Uterus (tissue), 4 donors: ENCODE measurements around the gene IL17B. TPM values are rescaled to one million over a fixed set of nuclear protein-coding genes. Genes with fewer than 3 reads are reported as not detected.
A peak's percentile ranks its signal among the peaks of the same experiment; 100 is the strongest.

ENCODE experiments used
- DNase-seq, 2 donors: peaks; one replicate each; pipeline ENCODE4 v3.0.0-alpha.2; 2019 to 2020
- H3K27ac ChIP-seq, 2 donors: fragments of 200-600 bp; sonication (generic); 1 replicate in 1 of 2; 2 replicates in 1 of 2; pipeline ENCODE4 v1.5.1; 2016 to 2018
- H3K27me3 ChIP-seq, 2 donors: fragments of 200-600 bp; sonication (generic); one replicate each; pipeline ENCODE4 v1.5.1; 2018 to 2019; ENCODE audit warnings: control low read depth in 1 of 2
- H3K36me3 ChIP-seq, 2 donors: fragments of 200-600 bp; sonication (generic); one replicate each; pipeline ENCODE4 v1.5.1; 2019; ENCODE audit warnings: control low read depth in 1 of 2
- H3K4me1 ChIP-seq, 2 donors: fragments of 200-600 bp; sonication (generic); one replicate each; pipeline ENCODE4 v1.5.1; 2018 to 2019; ENCODE audit warnings: control low read depth in 1 of 2
- H3K4me3 ChIP-seq, 2 donors: fragments of 200-600 bp; sonication (generic); 1 replicate in 1 of 2; 2 replicates in 1 of 2; pipeline ENCODE4 v1.5.1; 2018 to 2019; ENCODE audit warnings: mild to moderate bottlenecking in 1 of 2
- H3K9me3 ChIP-seq, 2 donors: fragments of 200-600 bp; sonication (generic); one replicate each; pipeline ENCODE4 v1.5.1; 2019; ENCODE audit warnings: control low read depth in 1 of 2
- POLR2A ChIP-seq, 2 donors: fragments of 450-650 bp; IDR thresholded peaks; one replicate each; pipeline ENCODE4 v1.6.1; 2016; ENCODE audit warnings: antibody characterized with exemption in 2 of 2, mild to moderate bottlenecking in 1 of 2, moderate library complexity in 1 of 2
- intact Hi-C: fragments of 100-400 bp; cut with DNase I; formaldehyde crosslinking; loops from one replicate; pipeline ENCODE4 v1.15.1; 2023; ENCODE audit warnings: low total_unique reads
- total RNA-seq, 4 donors: library from RNA; depleted of rRNA in 3 of 4; stranded (reverse); fragments of >200 nt in 3 of 4; gene quantifications; one replicate each; pipeline versions ENCODE4 v1.1.0 to v1.2.4, GENCODE V29; 2014 to 2023
- TF ChIP-seq, protein P1 (sequence below), 4 experiments: fragments of 200-600 bp in 2 of 4; fragments of 450-650 bp in 2 of 4; sonication (generic) in 2 of 4; IDR thresholded peaks; one replicate each; pipeline ENCODE4 v1.5.1; 2016 to 2019; ENCODE audit warnings: antibody characterized with exemption in 4 of 4, mild to moderate bottlenecking in 2 of 4, moderate library complexity in 1 of 4
- donor health status: DM: yes; HTN: yes; CAD: no.

The IL17B gene
- total RNA-seq, 4 donors from 2014 or later = 1.6 to 2.3 TPM; not detected in 2

DNA sequence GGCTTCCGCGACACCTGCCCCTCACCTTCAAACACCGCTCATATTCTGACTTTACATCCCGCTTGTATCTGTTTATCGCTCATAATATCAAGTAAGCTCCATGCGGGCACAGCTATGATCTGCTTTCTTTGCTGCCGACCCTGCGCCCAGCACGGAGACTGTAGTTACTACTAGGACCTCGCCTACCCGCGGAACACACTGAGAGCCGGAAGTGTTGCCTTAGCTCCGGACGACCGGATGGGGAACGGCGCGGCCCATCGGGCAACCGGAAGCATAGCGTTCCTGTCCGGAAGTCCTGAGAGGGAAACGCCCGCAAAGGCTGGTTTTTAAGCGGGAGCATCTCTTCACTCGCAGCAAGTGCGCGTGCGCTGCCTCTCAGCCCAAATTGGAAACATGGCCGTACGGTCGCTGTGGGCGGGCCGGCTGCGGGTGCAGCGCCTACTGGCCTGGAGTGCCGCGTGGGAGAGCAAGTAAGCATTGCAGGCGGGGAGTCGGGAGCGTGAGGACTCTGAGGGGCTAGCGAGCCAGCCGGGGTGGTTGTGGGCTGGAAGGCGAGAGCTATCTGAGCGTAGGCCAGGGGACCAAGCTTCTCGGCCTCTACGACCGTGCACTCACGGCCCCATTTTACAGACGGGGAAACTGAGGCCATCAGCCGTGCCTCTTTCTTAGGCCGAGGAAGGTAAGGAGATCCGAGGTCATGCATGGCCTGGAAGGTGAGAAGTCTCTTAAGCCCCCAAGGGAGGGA is 33.8 kb downstream of the IL17B start, which contains the start of gene GRPEL2:
GRPEL2 (plus strand) TSS at position 353 of the 745 bp plus-strand sequence; CDS start at position 394, 41 bp downstream.
- H3K9me3 ChIP-seq = no peaks in the 10 kb centered on the region
- H3K27ac ChIP-seq = peak within 1 kb of the TSS; percentile 86 to 88
- TF ChIP-seq, protein P1, sequence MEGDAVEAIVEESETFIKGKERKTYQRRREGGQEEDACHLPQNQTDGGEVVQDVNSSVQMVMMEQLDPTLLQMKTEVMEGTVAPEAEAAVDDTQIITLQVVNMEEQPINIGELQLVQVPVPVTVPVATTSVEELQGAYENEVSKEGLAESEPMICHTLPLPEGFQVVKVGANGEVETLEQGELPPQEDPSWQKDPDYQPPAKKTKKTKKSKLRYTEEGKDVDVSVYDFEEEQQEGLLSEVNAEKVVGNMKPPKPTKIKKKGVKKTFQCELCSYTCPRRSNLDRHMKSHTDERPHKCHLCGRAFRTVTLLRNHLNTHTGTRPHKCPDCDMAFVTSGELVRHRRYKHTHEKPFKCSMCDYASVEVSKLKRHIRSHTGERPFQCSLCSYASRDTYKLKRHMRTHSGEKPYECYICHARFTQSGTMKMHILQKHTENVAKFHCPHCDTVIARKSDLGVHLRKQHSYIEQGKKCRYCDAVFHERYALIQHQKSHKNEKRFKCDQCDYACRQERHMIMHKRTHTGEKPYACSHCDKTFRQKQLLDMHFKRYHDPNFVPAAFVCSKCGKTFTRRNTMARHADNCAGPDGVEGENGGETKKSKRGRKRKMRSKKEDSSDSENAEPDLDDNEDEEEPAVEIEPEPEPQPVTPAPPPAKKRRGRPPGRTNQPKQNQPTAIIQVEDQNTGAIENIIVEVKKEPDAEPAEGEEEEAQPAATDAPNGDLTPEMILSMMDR (IDR thresholded peaks at IDR 0.05) = no peak
- peak; percentile 63 to 69 for TF ChIP-seq POLR2A (IDR thresholded peaks at IDR 0.05)
- no peaks in the 10 kb centered on the region for H3K36me3 ChIP-seq
- intact Hi-C loops = no loop called here
- DNase-seq = peak; percentile 95 to 96
- peaks cover 4 to 7% of the 10 kb centered on the region in 2 donors for H3K4me1 ChIP-seq
- no peaks in the 10 kb centered on the region for H3K27me3 ChIP-seq
- peak within 1 kb of the TSS; percentile 55 to 85 for H3K4me3 ChIP-seq

DNA sequence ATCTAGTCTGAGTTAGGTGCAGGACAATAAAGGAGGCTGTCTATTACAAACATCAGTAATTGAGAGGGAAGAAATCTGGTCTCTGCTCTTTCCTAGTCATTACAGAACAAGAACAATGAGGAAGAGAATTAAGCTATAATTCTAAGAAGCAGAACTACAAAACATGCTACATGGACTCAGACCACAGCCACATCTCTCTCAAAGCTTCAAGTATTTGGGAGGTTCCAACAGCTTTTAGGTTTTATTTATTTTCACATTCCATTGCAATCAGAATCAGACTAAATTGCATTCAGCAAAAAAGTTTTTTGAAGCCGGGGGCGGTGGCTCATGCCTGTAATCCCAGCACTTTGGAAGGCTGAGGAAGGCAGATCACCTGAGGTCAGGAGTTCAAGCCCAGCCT is 34.9 kb downstream of the IL17B start:
- intact Hi-C loops = no loop called here
- Histone ChIP-seq H3K4me1 (peaks cover 4 to 7% of the 10 kb centered on the region in 2 donors), H3K27me3 (no peaks in the 10 kb centered on the region), H3K36me3 (no peaks in the 10 kb centered on the region), H3K4me3 (no peak overlapping the region), H3K27ac (peak overlapping the region; percentile 86 to 88), H3K9me3 (no peaks in the 10 kb centered on the region)
- no peak for DNase-seq
- TF ChIP-seq, protein P1 (IDR thresholded peaks at IDR 0.05) = no peak
- no peak for TF ChIP-seq POLR2A (IDR thresholded peaks at IDR 0.05)

DNA sequence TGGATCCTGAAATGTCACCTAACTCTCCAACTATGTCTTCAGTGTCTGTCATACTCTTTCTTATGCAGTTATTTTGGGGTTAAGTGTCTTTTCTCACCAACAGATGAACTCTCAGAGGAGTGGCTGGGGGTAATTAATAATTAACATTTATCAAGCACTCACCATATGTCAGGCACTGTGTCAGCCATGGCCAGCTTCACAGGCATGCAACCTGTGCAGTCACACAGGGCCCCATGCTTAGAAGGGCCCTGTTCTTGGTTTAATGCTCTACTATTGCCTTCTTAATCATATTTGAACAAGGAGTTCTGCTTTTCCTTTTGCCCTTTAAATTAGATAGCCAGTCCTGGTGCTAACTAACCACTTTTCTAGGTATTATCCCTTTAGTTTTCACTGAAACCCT is 37.2 kb downstream of the IL17B start:
- DNase-seq = no peak
- no peak for TF ChIP-seq POLR2A (IDR thresholded peaks at IDR 0.05)
- TF ChIP-seq, protein P1 (IDR thresholded peaks at IDR 0.05) = no peak
- Histone ChIP-seq H3K27ac (no peak overlapping the region), H3K27me3 (no peaks in the 10 kb centered on the region), H3K4me1 (peaks cover 0 to 4% of the 10 kb centered on the region in 2 donors), H3K36me3 (no peaks in the 10 kb centered on the region), H3K4me3 (no peak overlapping the region), H3K9me3 (no peaks in the 10 kb centered on the region)
- intact Hi-C loops = no loop called here

DNA sequence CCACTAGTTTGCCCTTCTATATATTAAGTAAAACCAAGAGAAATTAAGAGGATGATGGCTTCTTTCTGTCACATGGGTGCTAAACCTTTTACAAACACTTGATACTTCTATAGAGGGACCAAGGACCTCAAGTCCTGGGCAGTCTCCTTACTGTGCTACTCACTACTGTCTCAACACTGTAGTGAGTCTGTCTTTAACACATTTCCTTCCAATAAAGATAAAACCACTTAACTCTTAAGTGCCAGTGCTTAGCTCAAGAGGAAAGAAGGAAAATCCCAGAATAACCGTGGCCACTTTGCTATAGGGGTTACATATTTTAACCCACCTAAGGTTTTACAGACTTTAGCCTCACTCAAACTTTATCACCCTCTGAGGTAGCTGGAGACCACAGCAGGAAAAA is 38.2 kb downstream of the IL17B start:
- TF ChIP-seq, protein P1 (IDR thresholded peaks at IDR 0.05) = no peak
- TF ChIP-seq POLR2A (IDR thresholded peaks at IDR 0.05) = no peak
- Histone ChIP-seq H3K9me3 (no peaks in the 10 kb centered on the region), H3K4me1 (peaks cover 0 to 4% of the 10 kb centered on the region in 2 donors), H3K27ac (no peak overlapping the region), H3K36me3 (no peaks in the 10 kb centered on the region), H3K4me3 (no peak overlapping the region), H3K27me3 (no peaks in the 10 kb centered on the region)
- intact Hi-C loops = no loop called here
- DNase-seq = no peak

DNA sequence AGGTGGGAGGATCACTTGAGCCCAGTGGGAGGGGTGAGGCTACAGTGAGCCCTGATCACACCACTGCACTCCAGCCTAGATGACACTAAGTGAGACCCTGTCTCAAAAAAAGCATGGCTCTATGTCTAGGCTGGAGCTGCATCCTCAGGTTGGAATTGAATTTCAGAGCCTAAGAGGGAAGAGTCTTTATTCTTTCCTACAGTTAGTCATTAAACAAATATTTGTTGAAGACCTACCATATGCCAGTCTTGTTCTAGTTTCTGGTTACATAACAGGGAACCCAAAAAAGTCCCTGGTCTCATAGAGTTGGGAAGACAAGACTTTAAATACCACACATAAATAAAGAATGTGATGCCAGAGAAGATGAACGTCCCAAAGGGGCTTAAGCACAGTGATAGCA is 40.7 kb downstream of the IL17B start:
- no peak for DNase-seq
- Histone ChIP-seq H3K36me3 (no peaks in the 10 kb centered on the region), H3K27ac (no peak overlapping the region), H3K27me3 (no peaks in the 10 kb centered on the region), H3K4me1 (no peaks in the 10 kb centered on the region), H3K4me3 (no peak overlapping the region), H3K9me3 (no peaks in the 10 kb centered on the region)
- no peak for TF ChIP-seq POLR2A (IDR thresholded peaks at IDR 0.05)
- TF ChIP-seq, protein P1 (IDR thresholded peaks at IDR 0.05) = no peak
- intact Hi-C loops = no loop called here
